ENCODE data around the gene ISYNA1. TPM values are rescaled to one million over a fixed set of nuclear protein-coding genes. Genes with fewer than 3 reads are reported as not detected.

Gene ISYNA1
- total RNA-seq, 2 donors from 2014 or later, result 24.1 to 49.4 TPM

- no peaks in the 10 kb centered on the region for H3K9me3 ChIP-seq
- H3K36me3 ChIP-seq, result no peaks in the 10 kb centered on the region
- no peak overlapping the region for H3K27ac ChIP-seq
- DNase-seq (ENCODE audit: low spot score), result no peak
- H3K27me3 ChIP-seq, result no peaks in the 10 kb centered on the region
- peaks cover 0 to 36% of the 10 kb centered on the region in 2 donors for H3K4me1 ChIP-seq
- H3K4me3 ChIP-seq, result no peak overlapping the region
- TF ChIP-seq CTCF (IDR thresholded peaks at IDR 0.05), result no peak
These were observed 53.2 kb downstream of the ISYNA1 start for GRCh38 chr19:18384775-18385174.

Small RNAs within 50 kb of the gene (microRNA-seq; reads per million reads assigned to microRNA genes)
- gene MIR3189 (ENCODE audit: borderline number of aligned reads in 2 of 2, borderline replicate concordance in 1 of 2), result 0 reads per million in 2 donors

Other genes starting within 250 kb of the ISYNA1 start
- 10 to 100 TPM; 28.3 to 40.8 TPM for gene MPV17L2, start 244.9 kb downstream of the ISYNA1 start, total RNA-seq
- 10 to 100 TPM in 1 of 2 donors, 1 to 10 TPM in 1; 8.6 to 27.0 TPM for gene RAB3A, start 234.1 kb downstream of the ISYNA1 start, total RNA-seq
- 1 to 10 TPM in 1 of 2 donors, not detected in 1; 1.4 TPM for gene PDE4C, start 211.7 kb downstream of the ISYNA1 start, total RNA-seq
- gene IQCN, start 163.7 kb downstream of the ISYNA1 start, total RNA-seq, result 1 to 10 TPM in 1 of 2 donors, under 1 TPM in 1; 0.52 to 1.5 TPM
- 100 to 1,000 TPM; 240 to 420 TPM for gene JUND, start 156.5 kb downstream of the ISYNA1 start, total RNA-seq
- 10 to 100 TPM; 68.5 to 97.3 TPM for gene LSM4, start 115.1 kb downstream of the ISYNA1 start, total RNA-seq
- 10 to 100 TPM; 16.4 to 20.6 TPM for gene PGPEP1, start 97.5 kb downstream of the ISYNA1 start, total RNA-seq
- gene GDF15, start 52.0 kb downstream of the ISYNA1 start, total RNA-seq, result 1 to 10 TPM; 1.1 to 2.7 TPM
- gene LRRC25, start 40.5 kb downstream of the ISYNA1 start, total RNA-seq, result 1 to 10 TPM; 2.6 to 6.8 TPM
- 10 to 100 TPM; 31.7 to 59.5 TPM for gene SSBP4, start 18.7 kb downstream of the ISYNA1 start, total RNA-seq
- 10 to 100 TPM; 12.4 to 17.5 TPM for gene ELL, start 83.9 kb upstream of the ISYNA1 start, total RNA-seq
- 100 to 1,000 TPM; 192 to 345 TPM for gene FKBP8, start 105.4 kb upstream of the ISYNA1 start, total RNA-seq
- 100 to 1,000 TPM in 1 of 2 donors, 10 to 100 TPM in 1; 60.7 to 114 TPM for gene KXD1, start 119.7 kb upstream of the ISYNA1 start, total RNA-seq
- gene UBA52, start 133.7 kb upstream of the ISYNA1 start, total RNA-seq, result 100 to 1,000 TPM; 272 to 543 TPM
- gene REX1BD, start 150.7 kb upstream of the ISYNA1 start, total RNA-seq, result 100 to 1,000 TPM; 119 to 171 TPM
- 10 to 100 TPM; 71.8 to 73.9 TPM for gene CRLF1, start 168.7 kb upstream of the ISYNA1 start, total RNA-seq
- gene TMEM59L, start 174.7 kb upstream of the ISYNA1 start, total RNA-seq, result 1 to 10 TPM; 2.2 to 3.0 TPM
- gene KLHL26, start 198.9 kb upstream of the ISYNA1 start, total RNA-seq, result 10 to 100 TPM in 1 of 2 donors, 1 to 10 TPM in 1; 5.7 to 11.3 TPM
- gene CRTC1, start 245.5 kb upstream of the ISYNA1 start, total RNA-seq, result 1 to 10 TPM; 4.0 to 5.8 TPM

Data from right atrium auricular region (tissue), 2 donors.